Measurements from ENCODE around the gene NDST1. TPM values are rescaled to one million over a fixed set of nuclear protein-coding genes. Genes with fewer than 3 reads are reported as not detected.

NDST1 gene
- total RNA-seq, 1 donor from 2014 or later: 17.1 TPM

DNA sequence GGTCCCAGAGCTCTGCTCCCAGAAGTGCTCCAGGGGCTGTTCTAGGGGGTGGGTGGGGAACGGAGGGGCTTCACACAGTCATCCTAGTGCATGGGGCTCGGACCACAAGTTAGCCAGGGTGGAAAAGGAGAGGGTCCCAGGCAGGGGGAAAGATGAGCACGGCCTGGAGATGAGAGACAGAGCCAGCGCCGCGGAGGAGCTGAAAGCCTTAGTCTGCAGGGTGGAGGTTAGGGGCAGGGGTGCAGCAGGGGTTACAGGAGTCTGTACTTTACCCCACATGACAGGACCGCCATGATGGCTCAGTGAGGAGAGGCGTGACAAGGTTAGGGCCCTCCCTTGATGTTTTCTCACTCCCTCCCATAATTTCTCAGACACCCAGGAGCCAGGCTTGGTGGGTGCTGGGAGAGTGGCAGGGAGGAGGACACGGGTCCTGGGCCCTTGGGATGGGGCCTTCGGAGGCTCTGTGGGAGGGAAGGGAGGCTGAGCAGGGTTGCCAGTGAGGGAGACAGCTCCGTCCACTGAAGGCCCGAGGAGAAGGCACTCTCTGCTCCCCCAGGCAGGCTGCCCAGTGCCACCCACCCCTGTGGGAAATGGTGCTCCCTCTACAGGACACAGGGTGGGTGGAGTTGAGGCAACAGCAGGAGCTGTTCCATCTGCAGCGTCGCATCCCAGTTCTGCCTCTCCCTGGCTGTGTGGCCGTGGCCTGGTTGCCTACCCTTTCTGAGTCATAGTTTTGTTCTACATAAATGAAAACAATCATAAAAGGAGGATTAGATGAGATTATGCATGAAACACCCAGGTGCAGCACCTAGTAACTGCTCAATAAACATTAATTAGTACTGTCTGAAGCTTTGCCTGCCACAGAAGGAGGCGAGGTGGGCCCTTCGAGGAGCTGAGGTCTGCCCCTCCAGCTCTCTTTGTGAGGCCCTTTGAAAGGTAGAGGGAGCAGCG lies 66.2 kb downstream of the NDST1 start:
- DNase-seq (ENCODE audit: low read depth) (no peak), FAIRE-seq (no peak)
- H3K27me3 ChIP-seq (ENCODE audit: control insufficient read depth, insufficient read depth, low read length): no peaks in the 10 kb centered on the region
- H3K36me3 ChIP-seq (ENCODE audit: control insufficient read depth, insufficient read depth, low read length): no peaks in the 10 kb centered on the region
- peak; percentile 2 for TF ChIP-seq CTCF (IDR thresholded peaks at IDR 0.05; ENCODE audit: insufficient read depth, low read length, severe bottlenecking)
- H3K4me3 ChIP-seq (ENCODE audit: low read depth, low read length): no peak overlapping the region

GRCh38 chr5:150574818-150575547 lies 67.1 kb downstream of the NDST1 start:
- FAIRE-seq (no peak), DNase-seq (ENCODE audit: low read depth) (no peak)
- no peaks in the 10 kb centered on the region for H3K36me3 ChIP-seq (ENCODE audit: control insufficient read depth, insufficient read depth, low read length)
- TF ChIP-seq CTCF (IDR thresholded peaks at IDR 0.05; ENCODE audit: insufficient read depth, low read length, severe bottlenecking): no peak
- no peaks in the 10 kb centered on the region for H3K27me3 ChIP-seq (ENCODE audit: control insufficient read depth, insufficient read depth, low read length)
- no peak overlapping the region for H3K4me3 ChIP-seq (ENCODE audit: low read depth, low read length)

GRCh38 chr5:150575745-150576448 lies 68.0 kb downstream of the NDST1 start:
- Histone ChIP-seq H3K27me3 (ENCODE audit: control insufficient read depth, insufficient read depth, low read length) (no peaks in the 10 kb centered on the region), H3K4me3 (ENCODE audit: low read depth, low read length) (no peak overlapping the region), H3K36me3 (ENCODE audit: control insufficient read depth, insufficient read depth, low read length) (no peaks in the 10 kb centered on the region)
- no peak for TF ChIP-seq CTCF (IDR thresholded peaks at IDR 0.05; ENCODE audit: insufficient read depth, low read length, severe bottlenecking)
- DNase-seq (ENCODE audit: low read depth): no peak
- no peak for FAIRE-seq

DNA sequence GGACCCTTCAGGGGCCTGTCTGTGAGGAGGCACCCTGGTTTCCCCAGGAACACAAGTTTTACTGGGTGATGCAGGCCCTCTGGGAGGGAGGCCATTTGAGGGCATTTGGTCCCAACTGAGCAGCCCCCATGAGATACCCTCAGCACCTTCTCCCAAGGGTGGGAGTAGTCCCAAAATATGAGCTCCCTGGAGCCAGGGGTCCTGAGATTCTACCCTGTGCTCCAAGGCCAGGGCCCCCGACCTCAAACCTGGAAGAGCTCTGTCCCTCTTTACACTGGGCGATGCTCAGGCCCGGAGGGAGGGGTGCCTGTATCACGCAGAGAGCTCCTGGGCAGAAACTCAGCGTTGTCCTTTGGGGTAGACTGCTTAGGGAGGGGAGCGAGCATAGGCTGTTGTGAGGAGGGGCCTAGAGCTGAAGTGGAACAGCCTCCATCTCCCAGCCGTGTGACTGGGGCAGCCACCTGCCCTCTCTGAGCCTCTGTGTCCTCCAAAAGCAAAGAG lies 68.6 kb downstream of the NDST1 start:
- DNase-seq (ENCODE audit: low read depth): no peak
- Histone ChIP-seq H3K27me3 (ENCODE audit: control insufficient read depth, insufficient read depth, low read length) (no peaks in the 10 kb centered on the region), H3K4me3 (ENCODE audit: low read depth, low read length) (no peak overlapping the region), H3K36me3 (ENCODE audit: control insufficient read depth, insufficient read depth, low read length) (no peaks in the 10 kb centered on the region)
- no peak for FAIRE-seq
- TF ChIP-seq CTCF (IDR thresholded peaks at IDR 0.05; ENCODE audit: insufficient read depth, low read length, severe bottlenecking): no peak

DNA sequence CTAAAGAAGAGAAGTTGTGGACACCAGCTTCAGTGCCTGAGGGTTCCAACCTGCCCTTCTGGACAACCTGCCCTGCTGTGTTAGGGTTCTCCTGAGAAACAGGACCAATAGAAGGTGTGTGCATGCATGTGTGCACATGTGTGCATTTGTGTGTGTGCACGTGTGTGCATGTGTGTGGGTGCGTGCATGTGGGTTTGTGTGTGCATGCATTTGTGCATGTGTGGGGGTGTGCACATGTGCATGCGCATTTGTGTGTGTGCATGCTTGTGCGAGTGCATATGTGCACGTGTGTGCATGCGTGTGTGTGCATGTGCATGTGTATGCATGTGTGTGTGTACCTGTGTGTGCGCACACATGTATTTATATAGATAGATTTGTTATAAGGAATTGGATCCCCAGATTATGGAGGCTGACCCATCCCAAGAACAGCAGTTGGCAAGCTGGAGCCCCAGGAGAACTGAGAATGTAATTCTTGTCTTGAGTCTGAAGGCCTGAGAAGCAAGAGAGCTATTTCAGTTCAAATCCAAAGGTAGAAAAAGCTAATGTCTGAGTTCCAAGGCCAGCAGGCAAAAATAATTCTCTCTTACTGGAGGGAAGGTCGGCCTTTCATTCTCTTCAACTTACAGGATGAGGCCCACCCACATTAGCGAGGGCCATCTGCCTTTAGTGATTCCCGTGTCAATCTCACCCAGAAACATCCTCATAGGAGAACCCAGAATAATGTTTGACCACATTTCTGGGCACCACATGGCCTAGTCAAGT lies 69.6 kb downstream of the NDST1 start:
- H3K27me3 ChIP-seq (ENCODE audit: control insufficient read depth, insufficient read depth, low read length): no peaks in the 10 kb centered on the region
- H3K36me3 ChIP-seq (ENCODE audit: control insufficient read depth, insufficient read depth, low read length): no peaks in the 10 kb centered on the region
- TF ChIP-seq CTCF (IDR thresholded peaks at IDR 0.05; ENCODE audit: insufficient read depth, low read length, severe bottlenecking): no peak
- H3K4me3 ChIP-seq (ENCODE audit: low read depth, low read length): no peak overlapping the region
- DNase-seq (ENCODE audit: low read depth): no peak
- no peak for FAIRE-seq

Data from bronchial epithelial cell (primary cell).